Thymus (tissue), 11 donors: ENCODE data around the gene WASHC4. TPM values are rescaled to one million over a fixed set of nuclear protein-coding genes. Genes with fewer than 3 reads are reported as not detected.
"Not testable (repeated sequence)": the region's sequence is repeated elsewhere in the genome, so short reads cannot be mapped to it uniquely, and the experiment has no call there.

Experiments
- DNase-seq, 9 donors: peaks; one replicate each; pipeline ENCODE4 v3.0.0-alpha.2; 2013; ENCODE audit warnings: low spot score in 9 of 9, low read depth in 6 of 9, missing footprints in 1 of 9
- H3K27ac ChIP-seq, 2 donors: one replicate each; pipeline ENCODE4 v1.5.1; 2013; ENCODE audit warnings: control low read depth in 1 of 2, low read depth in 1 of 2, low read length in 1 of 2, mild to moderate bottlenecking in 1 of 2, moderate library complexity in 1 of 2
- H3K27me3 ChIP-seq, 2 donors: one replicate each; pipeline ENCODE4 v1.5.1; 2013; ENCODE audit warnings: low read length in 1 of 2; ENCODE audit not compliant: control insufficient read depth in 2 of 2, insufficient read depth in 1 of 2
- H3K36me3 ChIP-seq, 2 donors: one replicate each; pipeline ENCODE4 v1.5.1; 2013; ENCODE audit warnings: low read length in 1 of 2, mild to moderate bottlenecking in 1 of 2, moderate library complexity in 1 of 2; ENCODE audit not compliant: control insufficient read depth in 2 of 2, insufficient read depth in 2 of 2
- H3K4me1 ChIP-seq, 2 donors: one replicate each; pipeline ENCODE4 v1.5.1; 2013; ENCODE audit warnings: low read length in 2 of 2; ENCODE audit not compliant: control insufficient read depth in 2 of 2, insufficient read depth in 2 of 2
- H3K4me3 ChIP-seq, 2 donors: one replicate each; pipeline ENCODE4 v1.5.1; 2013; ENCODE audit warnings: low read length in 2 of 2, control low read depth in 1 of 2, mild to moderate bottlenecking in 1 of 2
- H3K9me3 ChIP-seq, 2 donors: one replicate each; pipeline ENCODE4 v1.5.1; 2013; ENCODE audit warnings: low read length in 1 of 2, mild to moderate bottlenecking in 1 of 2; ENCODE audit not compliant: control insufficient read depth in 2 of 2, insufficient read depth in 1 of 2
- WGBS: extraction: QIAGEN DNeasy Blood & Tissue Kit; methylation state at CpG from one replicate; pipeline ENCODE4 v1.1.7; 2013; 5-methylcytosine and 5-hydroxymethylcytosine counted together
- polyA plus RNA-seq: library from polyadenylated mRNA; stranded (reverse); fragments of 200-250 nt; gene quantifications from one replicate; pipeline ENCODE4 v1.2.3, GENCODE V29; 2013
- total RNA-seq: library from RNA; stranded (reverse); fragments of 120-200 nt; gene quantifications from one replicate; pipeline ENCODE4 v1.2.4, GENCODE V29; 2013
- donor health status: healthy.

The WASHC4 gene
- total and polyA plus RNA-seq, 2 donors: 28.4 to 34.9 TPM

- DNase-seq: no peak
- peaks cover 0 to 9% of the 10 kb centered on the region in 2 donors for H3K9me3 ChIP-seq
- 96% methylated on average over 6 of the region's 6 CpGs for WGBS
Measured at GRCh38 chr12:105085501-105085900, 22.0 kb upstream of the WASHC4 start.

DNA sequence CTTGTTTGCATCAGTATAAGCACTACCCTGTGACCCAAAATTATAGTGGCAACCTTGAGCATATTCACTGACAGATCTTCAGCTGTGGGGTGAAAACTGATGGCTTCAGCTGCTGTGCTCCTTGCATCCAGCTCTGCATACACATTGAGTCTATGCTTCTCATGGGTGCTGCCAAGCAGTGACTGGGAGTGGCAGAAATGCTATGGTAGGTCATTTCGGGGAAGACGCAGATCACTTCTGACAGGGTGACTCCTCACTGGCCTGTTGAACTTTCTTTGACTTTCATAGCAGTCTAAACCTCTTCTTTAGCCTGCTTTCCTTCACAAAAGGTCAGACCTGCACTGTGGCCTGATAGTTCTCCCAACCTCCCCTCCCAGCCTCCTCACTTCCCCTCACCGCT lies 17.7 kb upstream of the WASHC4 start:
- H3K27ac ChIP-seq: no peak overlapping the region
- no peak overlapping the region for H3K4me3 ChIP-seq
- peaks cover 0 to 14% of the 10 kb centered on the region in 2 donors for H3K27me3 ChIP-seq
- H3K4me1 ChIP-seq: no peaks in the 10 kb centered on the region
- peaks cover 0 to 7% of the 10 kb centered on the region in 2 donors for H3K9me3 ChIP-seq
- no peaks in the 10 kb centered on the region for H3K36me3 ChIP-seq
- 95% methylated on average over 3 of the region's 3 CpGs for WGBS
- DNase-seq: no peak

More at GRCh38 chr12:105085501-105085900, 22.0 kb upstream of the WASHC4 start:
- no peak overlapping the region for H3K27ac ChIP-seq
- H3K36me3 ChIP-seq: no peaks in the 10 kb centered on the region
- peaks cover 5 to 8% of the 10 kb centered on the region in 2 donors for H3K4me1 ChIP-seq
- peaks cover 6 to 38% of the 10 kb centered on the region in 2 donors for H3K27me3 ChIP-seq
- no peak overlapping the region for H3K4me3 ChIP-seq

DNA sequence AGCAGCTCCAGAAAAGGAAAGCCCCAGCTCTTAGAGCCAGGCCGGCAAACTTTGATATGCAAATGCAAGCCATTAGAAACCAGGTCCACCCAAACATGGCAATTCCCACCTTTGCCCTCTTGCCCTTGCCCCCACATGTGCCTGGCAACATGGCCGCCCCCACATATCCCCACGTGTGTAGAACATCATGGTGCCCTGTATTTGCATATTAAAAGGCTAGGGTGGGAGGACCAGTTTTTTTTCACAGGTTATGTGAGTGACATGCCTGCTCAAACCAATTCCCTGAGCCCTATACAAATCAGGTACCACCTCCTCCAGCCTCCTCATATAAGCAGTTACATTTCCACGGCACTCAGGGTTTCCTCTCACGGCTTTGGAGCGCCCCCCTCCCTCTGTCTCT lies 17.2 kb upstream of the WASHC4 start:
- H3K4me1 ChIP-seq: no peaks in the 10 kb centered on the region
- WGBS: 93% methylated on average over 6 of the region's 6 CpGs
- peaks cover 0 to 6% of the 10 kb centered on the region in 2 donors for H3K9me3 ChIP-seq
- no peak for DNase-seq
- no peak overlapping the region for H3K4me3 ChIP-seq
- H3K36me3 ChIP-seq: no peaks in the 10 kb centered on the region
- no peak overlapping the region for H3K27ac ChIP-seq
- H3K27me3 ChIP-seq: peaks cover 0 to 9% of the 10 kb centered on the region in 2 donors

DNA sequence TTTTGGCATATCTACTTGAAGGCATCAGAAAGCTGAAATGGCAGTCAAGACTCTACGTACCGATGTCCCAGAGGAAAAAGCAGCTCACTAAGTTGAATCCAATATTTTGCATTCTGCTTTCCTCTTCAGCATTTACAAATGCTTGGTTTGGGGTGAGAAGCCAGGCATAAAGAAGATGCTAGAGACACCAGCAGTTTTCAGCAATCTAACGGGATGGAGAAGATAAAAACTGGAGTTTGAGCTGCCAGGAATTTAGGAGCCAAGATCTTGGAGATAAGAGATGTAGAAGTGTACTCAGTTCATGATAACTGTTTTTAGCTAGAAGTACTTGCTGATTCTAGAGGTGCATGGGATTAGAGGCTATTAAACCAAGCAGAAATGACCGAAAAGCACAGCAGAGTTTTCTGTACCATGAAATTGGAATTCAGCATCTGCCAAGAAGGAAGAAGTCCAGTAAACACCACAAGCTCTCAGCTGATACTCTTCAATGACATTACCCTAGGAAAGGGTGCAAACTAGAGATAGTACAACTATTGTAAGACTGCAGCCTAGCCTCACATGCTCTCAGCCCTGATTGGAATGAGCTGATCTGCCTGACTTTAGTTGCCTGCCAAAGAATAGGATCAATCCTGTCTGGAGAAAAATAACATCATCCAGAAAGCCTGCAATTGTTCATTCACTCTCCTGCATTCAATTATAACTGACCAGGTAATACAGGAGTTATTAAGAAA lies 15.9 kb upstream of the WASHC4 start:
- Histone ChIP-seq H3K9me3 (peaks cover 0 to 8% of the 10 kb centered on the region in 2 donors), H3K27me3 (peaks cover 0 to 7% of the 10 kb centered on the region in 2 donors), H3K4me3 (no peak overlapping the region), H3K27ac (no peak overlapping the region), H3K4me1 (no peaks in the 10 kb centered on the region), H3K36me3 (no peaks in the 10 kb centered on the region)
- DNase-seq: no peak
- WGBS: 85% methylated on average over 4 of the region's 4 CpGs

DNA sequence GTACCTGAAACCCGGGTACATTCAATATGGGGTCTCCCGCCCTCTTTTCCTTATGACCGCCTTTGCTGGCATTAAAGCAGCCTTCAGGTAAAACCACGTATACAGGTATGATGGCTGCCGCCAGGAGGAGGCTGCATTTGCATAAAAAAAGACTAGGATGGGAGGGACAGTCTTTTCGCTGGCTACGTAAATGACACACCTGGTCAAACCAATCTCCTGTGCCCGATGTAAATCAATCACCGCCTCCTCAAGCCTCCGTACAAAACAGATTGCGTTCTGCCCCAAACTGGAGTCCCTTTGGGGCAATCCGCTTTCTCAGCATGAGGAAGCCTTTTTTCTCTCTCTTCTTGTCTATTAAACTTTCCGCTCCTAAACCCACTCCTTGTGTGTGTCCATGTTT lies 15.2 kb upstream of the WASHC4 start:
- no peaks in the 10 kb centered on the region for H3K4me1 ChIP-seq
- H3K9me3 ChIP-seq: peaks cover 0 to 5% of the 10 kb centered on the region in 2 donors
- H3K36me3 ChIP-seq: no peaks in the 10 kb centered on the region
- DNase-seq: no peak
- 77% methylated on average over 13 of the region's 13 CpGs for WGBS
- H3K4me3 ChIP-seq: no peak overlapping the region
- peaks cover 0 to 7% of the 10 kb centered on the region in 2 donors for H3K27me3 ChIP-seq
- no peak overlapping the region for H3K27ac ChIP-seq

GRCh38 chr12:105095338-105095737 lies 12.2 kb upstream of the WASHC4 start:
- H3K9me3 ChIP-seq, DNase-seq, H3K4me3 ChIP-seq, H3K27me3 ChIP-seq, H3K4me1 ChIP-seq, H3K36me3 ChIP-seq, H3K27ac ChIP-seq: not testable (repeated sequence)
- WGBS: 97% methylated on average over 5 of the region's 5 CpGs

- WGBS: 88% methylated on average over 1 of the region's 1 CpG
- H3K4me1 ChIP-seq: no peaks in the 10 kb centered on the region
- no peaks in the 10 kb centered on the region for H3K36me3 ChIP-seq
- no peak for DNase-seq
- no peaks in the 10 kb centered on the region for H3K27me3 ChIP-seq
- peaks cover 0 to 5% of the 10 kb centered on the region in 2 donors for H3K9me3 ChIP-seq
- no peak overlapping the region for H3K27ac ChIP-seq
- H3K4me3 ChIP-seq: no peak overlapping the region
Measured at GRCh38 chr12:105099356-105099755, 8.2 kb upstream of the WASHC4 start.

DNA sequence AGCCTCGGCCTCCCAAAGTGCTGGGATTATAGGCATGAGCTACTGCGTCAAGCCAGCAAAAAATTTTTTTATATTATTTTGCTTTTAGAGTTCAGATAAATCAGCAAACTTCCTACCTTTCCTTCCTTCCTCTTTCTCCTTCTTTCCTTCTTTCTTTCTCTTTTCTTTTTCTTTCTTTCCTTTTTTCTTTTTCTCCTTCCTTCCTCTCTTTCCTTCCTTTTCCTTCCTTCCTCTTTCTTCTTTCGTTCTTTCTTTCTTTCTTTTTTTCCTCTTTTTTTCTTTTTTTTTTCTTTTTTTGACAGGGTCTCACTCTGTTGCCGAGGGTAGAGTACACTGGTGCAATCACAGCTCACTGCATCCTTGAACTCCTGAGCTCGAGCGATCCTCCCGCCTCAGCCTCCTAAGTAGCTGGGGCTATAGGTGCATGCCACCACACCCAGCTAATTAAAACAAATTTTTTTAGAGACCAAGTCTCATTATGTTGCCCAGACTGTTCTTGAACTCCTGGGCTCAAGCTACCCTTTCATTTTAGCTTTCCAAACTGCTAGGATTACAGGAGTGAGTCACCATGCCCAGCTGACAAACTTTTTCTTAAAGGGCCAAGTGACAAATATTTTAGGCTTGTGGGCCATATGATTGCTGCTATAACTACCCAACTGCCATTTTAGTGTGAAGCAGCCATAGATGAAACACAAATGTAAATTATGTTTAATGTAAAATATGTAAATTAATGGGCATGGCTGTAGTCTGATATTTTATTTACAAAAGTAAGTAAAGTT lies 7.1 kb upstream of the WASHC4 start:
- H3K27me3 ChIP-seq: no peaks in the 10 kb centered on the region
- H3K27ac ChIP-seq: no peak overlapping the region
- H3K4me3 ChIP-seq: no peak overlapping the region
- DNase-seq: no peak
- H3K9me3 ChIP-seq: peaks cover 0 to 2% of the 10 kb centered on the region in 2 donors
- H3K36me3 ChIP-seq: no peaks in the 10 kb centered on the region
- no peaks in the 10 kb centered on the region for H3K4me1 ChIP-seq
- 89% methylated on average over 7 of the region's 7 CpGs for WGBS

GRCh38 chr12:105100998-105101397 lies 6.5 kb upstream of the WASHC4 start:
- Histone ChIP-seq H3K27me3 (no peaks in the 10 kb centered on the region), H3K9me3 (peaks cover 0 to 2% of the 10 kb centered on the region in 2 donors), H3K27ac (no peak overlapping the region), H3K36me3 (no peaks in the 10 kb centered on the region), H3K4me3 (no peak overlapping the region), H3K4me1 (no peaks in the 10 kb centered on the region)
- DNase-seq: no peak
